ENCODE results near the gene VPS13C.
A peak's percentile ranks its signal among the peaks of the same experiment; 100 is the strongest.

Gene VPS13C

DNA sequence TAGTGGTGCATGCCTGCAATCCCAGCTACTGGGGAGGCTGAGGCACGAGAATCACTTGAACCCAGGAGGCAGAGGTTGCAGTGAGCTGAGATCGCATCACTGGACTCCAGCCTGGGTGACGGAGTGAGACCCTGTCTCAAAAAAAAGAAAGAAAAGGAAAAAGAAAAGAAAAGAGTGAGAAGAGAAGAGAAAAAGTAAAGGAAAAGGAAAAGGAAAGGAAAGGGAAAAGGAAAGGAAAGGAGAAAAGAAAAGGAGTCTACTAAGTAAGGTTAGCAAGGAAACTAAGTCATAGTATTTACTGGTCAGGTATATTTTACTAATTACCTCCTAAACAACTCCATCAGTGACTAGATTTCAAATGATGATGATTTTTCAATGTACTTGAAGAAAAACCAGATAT lies 198.3 kb downstream of the VPS13C start:
- H3K9me3 Mint-ChIP-seq, result no peaks in the 10 kb centered on the region
- no peaks in the 10 kb centered on the region for H3K4me1 Mint-ChIP-seq (ENCODE audit: low read depth)
- no peak overlapping the region for H3K27ac Mint-ChIP-seq
- no peak overlapping the region for H3K4me3 Mint-ChIP-seq
- H3K27me3 Mint-ChIP-seq (ENCODE audit: low read depth), result no peaks in the 10 kb centered on the region
- no peak for DNase-seq (ENCODE audit: low spot score)
- H3K36me3 Mint-ChIP-seq (ENCODE audit: low read depth), result peaks cover 13% of the 10 kb centered on the region

DNA sequence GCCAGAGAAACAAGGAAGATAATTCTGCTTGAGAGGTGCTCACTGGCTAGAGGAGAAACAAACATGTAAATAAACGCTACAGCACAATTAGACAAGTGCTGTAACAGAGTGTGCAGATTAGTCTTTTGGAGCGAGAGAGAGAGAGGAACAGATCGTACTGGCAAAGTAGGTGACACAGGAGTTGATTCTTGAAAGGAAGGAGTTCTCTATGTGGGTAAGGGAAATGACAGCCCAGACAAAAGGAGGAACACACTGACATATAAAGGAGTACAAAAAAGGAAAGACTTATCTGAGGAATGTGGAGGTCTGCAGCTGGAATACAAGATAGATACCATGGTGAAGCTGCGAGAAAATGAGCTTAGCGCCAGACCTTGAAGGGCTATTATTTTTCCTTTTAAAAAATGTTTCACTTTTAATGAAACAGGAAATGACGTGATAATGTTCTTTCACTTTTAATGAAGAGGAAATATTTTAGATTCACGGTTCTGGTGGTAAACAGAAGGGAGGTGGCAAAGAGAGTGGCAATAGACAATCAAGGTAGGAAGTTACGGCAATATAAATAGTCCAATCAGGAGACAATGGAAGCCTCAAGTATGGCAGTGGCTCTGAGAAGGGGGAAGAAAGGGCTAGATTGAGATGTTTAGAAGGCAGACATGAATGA lies 202.9 kb downstream of the VPS13C start:
- Mint-ChIP-seq H3K4me3 (no peak overlapping the region), H3K9me3 (no peaks in the 10 kb centered on the region), H3K4me1 (ENCODE audit: low read depth) (no peaks in the 10 kb centered on the region), H3K27me3 (ENCODE audit: low read depth) (no peaks in the 10 kb centered on the region), H3K36me3 (ENCODE audit: low read depth) (peaks cover 13% of the 10 kb centered on the region), H3K27ac (no peak overlapping the region)
- DNase-seq (ENCODE audit: low spot score), result no peak

DNA sequence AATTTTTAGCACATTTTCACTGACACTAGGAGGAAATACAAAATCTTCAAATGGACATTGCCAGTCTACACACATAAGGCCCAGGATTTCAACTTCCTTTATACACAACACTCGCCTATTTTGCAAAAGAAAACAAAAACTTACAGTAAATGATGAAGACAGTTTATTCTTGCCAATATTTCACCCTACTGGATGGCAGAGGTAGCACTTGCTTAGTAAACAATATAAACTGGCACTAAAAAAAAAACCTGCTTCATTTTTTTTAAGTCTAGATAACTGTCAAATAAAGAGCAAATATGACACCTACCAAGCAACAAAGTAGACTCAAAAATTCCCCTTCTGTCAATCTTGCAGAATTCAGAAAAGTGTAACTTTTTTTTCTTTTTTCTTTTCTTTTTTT lies 204.0 kb downstream of the VPS13C start:
- H3K4me3 Mint-ChIP-seq, result no peak overlapping the region
- H3K27me3 Mint-ChIP-seq (ENCODE audit: low read depth), result no peaks in the 10 kb centered on the region
- peaks cover 18% of the 10 kb centered on the region for H3K36me3 Mint-ChIP-seq (ENCODE audit: low read depth)
- H3K4me1 Mint-ChIP-seq (ENCODE audit: low read depth), result no peaks in the 10 kb centered on the region
- H3K9me3 Mint-ChIP-seq, result no peaks in the 10 kb centered on the region
- no peak for DNase-seq (ENCODE audit: low spot score)
- H3K27ac Mint-ChIP-seq, result no peak overlapping the region

DNA sequence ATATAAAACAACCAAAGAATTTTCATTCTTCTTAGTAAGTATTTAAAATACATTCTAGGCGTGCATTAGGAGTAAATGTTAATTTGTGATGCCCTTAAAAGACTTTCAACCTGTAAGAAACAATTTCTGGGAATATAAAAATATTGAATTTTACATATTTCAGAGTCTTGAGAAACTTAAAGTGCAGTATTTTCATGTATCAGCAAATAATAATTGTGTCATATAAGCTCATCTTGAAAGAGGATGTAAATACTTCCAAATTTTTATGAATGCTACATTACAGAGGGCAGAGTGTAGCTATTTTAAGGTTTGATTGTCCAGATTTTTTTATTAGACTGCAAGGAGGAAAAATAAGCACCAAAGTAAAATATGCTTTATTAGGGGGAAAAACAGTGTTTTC lies 207.1 kb downstream of the VPS13C start:
- Mint-ChIP-seq H3K4me1 (ENCODE audit: low read depth) (no peaks in the 10 kb centered on the region), H3K4me3 (no peak overlapping the region), H3K27me3 (ENCODE audit: low read depth) (no peaks in the 10 kb centered on the region), H3K9me3 (no peaks in the 10 kb centered on the region), H3K36me3 (ENCODE audit: low read depth) (peaks cover 13% of the 10 kb centered on the region), H3K27ac (no peak overlapping the region)
- no peak for DNase-seq (ENCODE audit: low spot score)

DNA sequence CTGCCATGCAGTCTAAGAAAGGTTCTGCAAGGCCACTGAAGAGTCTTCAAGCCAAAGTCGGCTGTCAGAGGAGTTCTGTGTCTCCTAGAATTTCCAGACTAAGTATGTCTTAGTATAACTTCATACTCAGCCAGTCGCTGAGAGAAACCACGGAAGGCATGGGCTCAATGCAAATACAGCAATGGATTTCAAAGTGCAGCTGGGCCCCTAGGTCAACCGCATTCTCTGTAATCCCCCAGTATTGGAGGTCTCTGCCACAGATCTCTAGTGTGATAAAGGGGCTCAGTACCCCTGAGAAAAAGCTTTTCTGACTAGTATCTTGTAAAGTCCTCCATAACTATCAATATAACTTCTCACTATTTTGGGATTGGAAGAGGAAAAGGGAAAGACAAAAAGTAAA lies 208.3 kb downstream of the VPS13C start:
- peaks cover 13% of the 10 kb centered on the region for H3K36me3 Mint-ChIP-seq (ENCODE audit: low read depth)
- H3K9me3 Mint-ChIP-seq, result no peaks in the 10 kb centered on the region
- H3K27ac Mint-ChIP-seq, result no peak overlapping the region
- DNase-seq (ENCODE audit: low spot score), result no peak
- H3K4me1 Mint-ChIP-seq (ENCODE audit: low read depth), result no peaks in the 10 kb centered on the region
- H3K27me3 Mint-ChIP-seq (ENCODE audit: low read depth), result no peaks in the 10 kb centered on the region
- H3K4me3 Mint-ChIP-seq, result no peak overlapping the region

DNA sequence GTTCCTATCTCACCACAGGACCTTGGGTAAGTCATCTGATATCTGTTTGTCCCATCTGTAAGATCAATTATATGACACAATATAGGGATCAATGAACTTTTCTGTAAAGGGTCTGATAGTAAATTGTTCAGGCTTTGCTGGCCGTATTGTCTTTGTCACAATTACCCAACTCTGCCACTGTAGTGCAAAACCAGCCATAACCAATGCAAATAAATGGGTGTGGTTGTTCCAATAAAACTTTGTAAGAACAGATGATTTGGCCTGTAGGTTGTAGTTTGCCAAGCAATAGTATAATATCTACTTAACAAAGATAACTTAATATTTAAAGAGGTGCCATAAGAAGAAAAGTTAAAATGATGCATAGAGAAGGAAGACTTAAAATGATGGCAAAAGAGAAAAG lies 210.8 kb downstream of the VPS13C start:
- H3K4me1 Mint-ChIP-seq (ENCODE audit: low read depth), result no peaks in the 10 kb centered on the region
- DNase-seq (ENCODE audit: low spot score), result no peak
- H3K4me3 Mint-ChIP-seq, result no peak overlapping the region
- peaks cover 10% of the 10 kb centered on the region for H3K36me3 Mint-ChIP-seq (ENCODE audit: low read depth)
- peaks cover 9% of the 10 kb centered on the region for H3K27me3 Mint-ChIP-seq (ENCODE audit: low read depth)
- H3K9me3 Mint-ChIP-seq, result no peaks in the 10 kb centered on the region
- H3K27ac Mint-ChIP-seq, result no peak overlapping the region

DNA sequence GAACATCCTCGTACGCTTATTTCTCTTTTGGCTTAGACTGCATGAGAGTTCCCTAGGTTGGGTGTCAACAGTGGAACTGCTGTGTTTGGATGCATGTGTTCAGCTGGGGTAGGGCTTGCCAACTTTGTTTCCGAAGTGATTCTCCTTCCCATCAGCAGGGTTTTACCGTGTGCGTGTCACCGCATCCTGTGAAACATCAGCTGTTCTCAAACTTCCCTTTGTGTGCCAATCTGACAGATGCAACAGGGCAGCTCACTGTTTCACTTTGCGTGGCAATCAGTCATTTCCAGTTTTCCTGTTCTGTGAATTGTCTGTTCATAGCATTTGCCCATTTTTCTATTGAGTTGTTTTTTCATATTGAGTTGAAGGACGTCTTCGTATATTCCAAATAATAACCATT lies 218.8 kb downstream of the VPS13C start:
- Mint-ChIP-seq H3K9me3 (no peaks in the 10 kb centered on the region), H3K27me3 (ENCODE audit: low read depth) (peaks cover 18% of the 10 kb centered on the region), H3K27ac (no peak overlapping the region), H3K4me1 (ENCODE audit: low read depth) (no peaks in the 10 kb centered on the region), H3K4me3 (no peak overlapping the region), H3K36me3 (ENCODE audit: low read depth) (no peaks in the 10 kb centered on the region)
- DNase-seq (ENCODE audit: low spot score), result no peak

DNA sequence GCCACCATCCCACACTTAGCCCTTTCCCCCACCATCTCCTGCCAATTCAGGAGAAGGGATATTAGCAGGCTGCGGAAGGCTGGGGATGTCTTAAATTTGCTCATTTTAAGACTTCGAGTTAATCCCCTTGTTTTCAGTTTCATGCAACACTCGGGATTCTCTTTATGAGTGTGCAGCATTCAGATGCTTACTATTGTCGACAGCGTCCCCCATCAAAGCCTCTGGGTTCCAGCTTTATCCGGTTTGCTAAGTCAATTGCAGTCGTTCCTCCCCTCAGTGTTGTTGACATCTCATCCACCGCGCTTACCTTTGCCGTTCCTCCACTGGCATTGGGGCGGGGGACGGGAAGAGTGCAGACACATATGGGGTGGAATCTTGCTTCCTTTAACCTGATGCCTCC lies 220.2 kb downstream of the VPS13C start:
- Mint-ChIP-seq H3K9me3 (no peaks in the 10 kb centered on the region), H3K4me1 (ENCODE audit: low read depth) (no peaks in the 10 kb centered on the region), H3K27ac (no peak overlapping the region), H3K4me3 (no peak overlapping the region), H3K27me3 (ENCODE audit: low read depth) (peaks cover 15% of the 10 kb centered on the region), H3K36me3 (ENCODE audit: low read depth) (no peaks in the 10 kb centered on the region)
- DNase-seq (ENCODE audit: low spot score), result no peak

DNA sequence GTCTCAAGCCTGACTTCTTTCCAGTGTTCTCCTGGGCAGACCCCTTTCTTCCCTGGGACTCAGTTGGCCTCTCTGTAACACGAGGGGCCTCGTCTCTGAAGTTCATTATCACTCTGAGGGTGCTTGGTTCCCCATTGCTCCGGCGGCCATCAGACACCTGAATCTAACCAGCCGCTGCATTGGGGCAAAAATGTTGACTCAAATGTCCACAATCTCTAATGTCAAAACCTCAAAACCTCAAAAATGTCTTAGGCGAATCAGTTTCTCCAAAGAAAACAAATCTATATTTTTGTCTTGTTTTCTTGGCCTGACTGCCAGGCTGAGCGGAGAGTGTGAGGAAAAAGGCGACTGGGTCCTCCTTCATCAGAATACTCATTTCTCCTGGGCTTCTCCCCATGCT lies 220.7 kb downstream of the VPS13C start:
- H3K9me3 Mint-ChIP-seq, result no peaks in the 10 kb centered on the region
- H3K36me3 Mint-ChIP-seq (ENCODE audit: low read depth), result no peaks in the 10 kb centered on the region
- no peaks in the 10 kb centered on the region for H3K4me1 Mint-ChIP-seq (ENCODE audit: low read depth)
- H3K27me3 Mint-ChIP-seq (ENCODE audit: low read depth), result peaks cover 13% of the 10 kb centered on the region
- H3K4me3 Mint-ChIP-seq, result no peak overlapping the region
- H3K27ac Mint-ChIP-seq, result no peak overlapping the region
- DNase-seq (ENCODE audit: low spot score), result no peak

DNA sequence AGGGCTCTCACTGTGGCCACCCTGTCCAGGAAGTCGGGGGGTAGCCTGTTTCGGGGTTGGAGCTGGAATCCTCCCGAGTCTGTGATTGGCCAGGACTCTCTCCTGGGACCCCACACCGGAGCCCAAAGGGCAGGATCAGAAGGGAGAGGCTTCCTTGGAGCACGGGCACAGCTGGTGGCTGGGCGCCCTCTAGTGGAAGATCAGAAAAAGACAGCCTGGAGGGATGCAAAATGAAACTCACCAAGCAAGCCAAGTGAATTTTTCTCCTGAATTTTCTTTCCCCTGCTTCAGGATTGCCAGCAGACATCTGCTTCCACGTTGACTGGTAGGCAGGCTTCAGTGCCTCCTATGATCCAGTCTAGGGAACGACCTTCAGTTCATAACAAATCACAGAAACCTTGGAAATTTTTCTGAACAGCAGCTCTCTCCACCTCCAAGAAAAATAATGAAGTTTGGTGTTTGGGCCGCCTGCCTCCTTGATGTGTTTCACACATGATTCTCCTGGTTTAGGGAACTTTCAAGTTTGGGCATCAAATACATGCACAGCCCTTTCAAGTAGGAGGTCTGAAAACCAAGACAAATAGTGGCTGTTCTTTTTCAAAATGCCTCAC lies 224.6 kb downstream of the VPS13C start:
- peaks cover 18% of the 10 kb centered on the region for H3K27me3 Mint-ChIP-seq (ENCODE audit: low read depth)
- no peak overlapping the region for H3K4me3 Mint-ChIP-seq
- no peaks in the 10 kb centered on the region for H3K36me3 Mint-ChIP-seq (ENCODE audit: low read depth)
- peak; percentile 26 for DNase-seq (ENCODE audit: low spot score)
- no peaks in the 10 kb centered on the region for H3K9me3 Mint-ChIP-seq
- no peak overlapping the region for H3K27ac Mint-ChIP-seq
- H3K4me1 Mint-ChIP-seq (ENCODE audit: low read depth), result peaks cover 1% of the 10 kb centered on the region

DNA sequence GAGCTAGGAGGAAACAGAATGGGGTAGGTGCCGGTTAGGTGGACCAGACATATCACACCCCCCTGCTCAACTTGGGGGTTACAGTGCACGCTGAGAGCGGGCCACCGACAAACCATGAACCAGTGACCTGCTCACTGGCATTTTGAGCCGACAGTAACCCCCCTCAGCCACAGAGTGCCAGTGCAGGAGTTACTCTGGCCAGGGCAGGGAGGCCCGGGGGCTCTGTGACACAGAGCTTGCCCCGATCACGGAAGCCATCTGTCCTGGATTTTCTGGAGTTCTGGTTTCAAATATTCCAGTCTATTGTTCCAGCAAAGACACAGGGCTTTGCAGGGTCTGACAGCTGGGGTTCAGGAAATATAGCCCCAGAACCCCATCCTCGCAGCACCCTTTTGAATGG lies 225.2 kb downstream of the VPS13C start:
- no peak overlapping the region for H3K4me3 Mint-ChIP-seq
- no peaks in the 10 kb centered on the region for H3K36me3 Mint-ChIP-seq (ENCODE audit: low read depth)
- H3K4me1 Mint-ChIP-seq (ENCODE audit: low read depth), result peaks cover 1% of the 10 kb centered on the region
- H3K9me3 Mint-ChIP-seq, result no peaks in the 10 kb centered on the region
- no peak for DNase-seq (ENCODE audit: low spot score)
- peaks cover 17% of the 10 kb centered on the region for H3K27me3 Mint-ChIP-seq (ENCODE audit: low read depth)
- H3K27ac Mint-ChIP-seq, result no peak overlapping the region

DNA sequence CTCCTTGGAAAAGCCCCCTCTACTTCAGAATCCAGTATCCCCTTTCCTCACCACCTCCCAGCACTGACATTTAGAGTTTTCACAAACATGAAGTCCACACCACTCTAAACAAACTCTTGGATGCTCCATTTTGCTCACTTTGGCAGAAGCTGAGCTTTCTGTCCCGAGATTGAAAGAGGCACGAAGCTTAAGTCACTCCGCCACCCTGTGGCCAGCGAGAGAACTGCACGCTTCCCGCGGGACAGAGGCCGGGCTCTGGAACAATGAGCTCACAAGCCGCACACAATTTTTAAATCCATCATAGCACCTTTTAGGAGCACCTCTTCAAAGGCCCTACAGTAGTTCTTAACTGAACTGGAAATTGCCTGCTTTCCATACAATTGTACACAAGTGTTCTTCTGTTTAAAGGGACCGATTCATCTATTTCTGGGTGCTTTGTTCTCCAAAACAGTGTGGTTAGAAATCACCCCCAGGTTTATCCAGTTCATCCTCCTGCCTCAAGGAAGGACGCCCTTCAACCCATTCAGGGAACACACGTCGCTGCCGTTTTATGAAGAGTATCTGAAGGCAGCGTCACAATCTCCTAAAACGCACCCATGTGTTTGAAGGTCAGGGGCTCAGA lies 226.1 kb downstream of the VPS13C start:
- peak; percentile 53 for DNase-seq (ENCODE audit: low spot score)
- no peaks in the 10 kb centered on the region for H3K36me3 Mint-ChIP-seq (ENCODE audit: low read depth)
- no peak overlapping the region for H3K4me3 Mint-ChIP-seq
- no peaks in the 10 kb centered on the region for H3K9me3 Mint-ChIP-seq
- H3K27me3 Mint-ChIP-seq (ENCODE audit: low read depth), result peaks cover 17% of the 10 kb centered on the region
- no peak overlapping the region for H3K27ac Mint-ChIP-seq
- peaks cover 1% of the 10 kb centered on the region for H3K4me1 Mint-ChIP-seq (ENCODE audit: low read depth)

DNA sequence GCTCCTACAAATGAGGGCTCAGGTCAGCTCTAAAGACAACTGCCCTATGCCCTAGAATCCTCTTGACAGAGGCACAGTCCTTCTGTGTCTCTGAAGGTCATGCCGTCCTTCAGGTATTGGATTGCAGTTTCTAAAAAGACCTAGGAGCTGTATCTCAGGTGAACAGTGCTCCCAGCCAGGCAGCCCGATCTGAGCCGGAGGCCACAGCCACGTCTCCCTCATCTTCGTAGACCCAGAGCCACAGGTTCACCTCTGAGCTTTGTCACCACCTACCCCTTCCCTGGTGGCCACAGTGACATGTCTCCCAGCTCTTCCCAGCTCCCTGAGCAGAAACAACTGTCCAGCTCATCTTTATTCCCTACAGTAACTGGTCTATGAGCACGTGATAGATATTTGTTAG lies 228.0 kb downstream of the VPS13C start:
- H3K9me3 Mint-ChIP-seq, result no peaks in the 10 kb centered on the region

DNA sequence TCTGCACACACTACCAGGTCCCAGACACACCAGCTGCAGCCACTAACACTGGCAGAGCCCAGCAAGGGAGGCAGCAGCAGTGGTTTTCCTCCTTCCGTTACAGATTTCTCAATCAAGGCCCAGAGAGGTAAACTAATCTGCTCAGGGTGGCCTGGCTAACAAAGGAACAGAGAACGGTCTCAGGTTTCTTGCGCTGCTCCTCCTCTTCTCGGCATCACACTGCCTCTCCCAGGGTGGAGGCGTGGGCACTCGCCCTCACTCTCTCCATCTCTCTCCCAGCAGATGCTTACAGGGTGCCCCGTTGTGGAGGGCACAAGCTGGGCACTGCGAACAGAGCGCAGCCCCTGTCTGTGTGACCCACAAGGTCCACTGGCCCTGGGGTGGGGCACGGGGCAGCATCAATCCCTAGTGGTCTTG lies 228.7 kb downstream of the VPS13C start:
- Mint-ChIP-seq H3K4me1 (ENCODE audit: low read depth) (peaks cover 1% of the 10 kb centered on the region), H3K27ac (no peak overlapping the region), H3K4me3 (no peak overlapping the region), H3K9me3 (no peaks in the 10 kb centered on the region), H3K36me3 (ENCODE audit: low read depth) (no peaks in the 10 kb centered on the region), H3K27me3 (ENCODE audit: low read depth) (peaks cover 17% of the 10 kb centered on the region)
- DNase-seq (ENCODE audit: low spot score), result no peak

More for the DNA sequence above, 228.0 kb downstream of the VPS13C start:
- H3K27me3 Mint-ChIP-seq (ENCODE audit: low read depth), result peaks cover 17% of the 10 kb centered on the region
- no peak overlapping the region for H3K27ac Mint-ChIP-seq
- no peak overlapping the region for H3K4me3 Mint-ChIP-seq
- H3K4me1 Mint-ChIP-seq (ENCODE audit: low read depth), result peaks cover 1% of the 10 kb centered on the region
- DNase-seq (ENCODE audit: low spot score), result no peak
- no peaks in the 10 kb centered on the region for H3K36me3 Mint-ChIP-seq (ENCODE audit: low read depth)
